Measurements from ENCODE around the gene CTNNA2. TPM values are rescaled to one million over a fixed set of nuclear protein-coding genes. Genes with fewer than 3 reads are reported as not detected.

The CTNNA2 gene
- total RNA-seq, 4 donors from 2014 or later: 0.88 to 14.9 (median 2.3) TPM; not detected in 1

- no peak overlapping the region for H3K4me3 ChIP-seq
- H3K9me3 ChIP-seq: no peaks in the 10 kb centered on the region
- DNase-seq: no peak
- H3K27me3 ChIP-seq: no peaks in the 10 kb centered on the region
- H3K36me3 ChIP-seq: no peaks in the 10 kb centered on the region
- TF ChIP-seq CTCF (IDR thresholded peaks at IDR 0.05) (no peak), POLR2A (IDR thresholded peaks at IDR 0.05) (no peak)
- H3K4me1 ChIP-seq: no peaks in the 10 kb centered on the region
- H3K27ac ChIP-seq: no peak overlapping the region
- intact Hi-C loops (cut with DNase I; ENCODE audit: low total_unique reads): no loop called here
These were observed 976.9 kb downstream of the CTNNA2 start for GRCh38 chr2:80489717-80490116.

GRCh38 chr2:80490964-80491363 is 978.1 kb downstream of the CTNNA2 start:
- Histone ChIP-seq H3K4me3 (no peak overlapping the region), H3K4me1 (no peaks in the 10 kb centered on the region), H3K27me3 (no peaks in the 10 kb centered on the region), H3K36me3 (no peaks in the 10 kb centered on the region), H3K9me3 (no peaks in the 10 kb centered on the region), H3K27ac (no peak overlapping the region)
- intact Hi-C loops (cut with DNase I; ENCODE audit: low total_unique reads): no loop called here
- TF ChIP-seq CTCF (IDR thresholded peaks at IDR 0.05) (no peak), POLR2A (IDR thresholded peaks at IDR 0.05) (no peak)
- DNase-seq: no peak

- TF ChIP-seq POLR2A (IDR thresholded peaks at IDR 0.05): no peak
- TF ChIP-seq CTCF (IDR thresholded peaks at IDR 0.05): no peak
- Histone ChIP-seq H3K4me3 (no peak overlapping the region), H3K9me3 (no peaks in the 10 kb centered on the region), H3K36me3 (no peaks in the 10 kb centered on the region), H3K27ac (no peak overlapping the region), H3K27me3 (no peaks in the 10 kb centered on the region), H3K4me1 (no peaks in the 10 kb centered on the region)
- DNase-seq: no peak
- intact Hi-C loops (cut with DNase I; ENCODE audit: low total_unique reads): no loop called here
These were observed 983.5 kb downstream of the CTNNA2 start for GRCh38 chr2:80496346-80496745.

- H3K27me3 ChIP-seq: no peaks in the 10 kb centered on the region
- H3K4me1 ChIP-seq: no peaks in the 10 kb centered on the region
- intact Hi-C loops (cut with DNase I; ENCODE audit: low total_unique reads): no loop called here
- DNase-seq: no peak
- no peak for TF ChIP-seq POLR2A (IDR thresholded peaks at IDR 0.05)
- no peak for TF ChIP-seq CTCF (IDR thresholded peaks at IDR 0.05)
- H3K27ac ChIP-seq: no peak overlapping the region
- no peak overlapping the region for H3K4me3 ChIP-seq
- no peaks in the 10 kb centered on the region for H3K36me3 ChIP-seq
- no peaks in the 10 kb centered on the region for H3K9me3 ChIP-seq
These were observed 983.9 kb downstream of the CTNNA2 start for GRCh38 chr2:80496775-80497174.

GRCh38 chr2:80499095-80499494 is 986.2 kb downstream of the CTNNA2 start:
- intact Hi-C loops (cut with DNase I; ENCODE audit: low total_unique reads): no loop called here
- Histone ChIP-seq H3K36me3 (no peaks in the 10 kb centered on the region), H3K4me1 (no peaks in the 10 kb centered on the region), H3K27ac (no peak overlapping the region), H3K4me3 (no peak overlapping the region), H3K9me3 (no peaks in the 10 kb centered on the region), H3K27me3 (no peaks in the 10 kb centered on the region)
- TF ChIP-seq POLR2A (IDR thresholded peaks at IDR 0.05): no peak
- TF ChIP-seq CTCF (IDR thresholded peaks at IDR 0.05): peak; percentile 9 to 51 (median 28)
- no peak for DNase-seq

Data from uterus (tissue), 4 donors.